Mesothelial cell of epicardium (in vitro differentiated cells): ENCODE measurements around the gene SORBS1. TPM values are rescaled to one million over a fixed set of nuclear protein-coding genes. Genes with fewer than 3 reads are reported as not detected.

Experiments
- DNase-seq, 2 experiments: peaks; one replicate each; pipeline ENCODE4 v3.0.0; 2021; ENCODE audit warnings: low spot score in 2 of 2; ENCODE audit not compliant: unreplicated experiment in 2 of 2
- H3K27ac Mint-ChIP-seq: 2 replicates; pipeline ENCODE4 v1.8.0; 2021; ENCODE audit warnings: mixed read lengths
- H3K27me3 Mint-ChIP-seq: 2 replicates; pipeline ENCODE4 v1.8.0; 2021; ENCODE audit warnings: low read depth, mixed read lengths
- H3K36me3 Mint-ChIP-seq: 2 replicates; pipeline ENCODE4 v1.8.0; 2021; ENCODE audit warnings: mixed read lengths
- H3K4me1 Mint-ChIP-seq: 2 replicates; pipeline ENCODE4 v1.8.0; 2021; ENCODE audit warnings: mixed read lengths
- H3K4me3 Mint-ChIP-seq: 2 replicates; pipeline ENCODE4 v1.8.0; 2021; ENCODE audit warnings: mild to moderate bottlenecking, moderate library complexity, mixed read lengths
- H3K9me3 Mint-ChIP-seq: 2 replicates; pipeline ENCODE4 v1.8.0; 2021; ENCODE audit warnings: mixed read lengths
- total RNA-seq: library from RNA; stranded (reverse); gene quantifications from 3 replicates; pipeline ENCODE4 v1.2.1, GENCODE V29; 2021
- TF ChIP-seq, protein P1 (sequence below): fragments of 200-600 bp; sonication (generic); IDR thresholded peaks from one replicate; pipeline ENCODE4 v1.5.0; 2021; ENCODE audit warnings: antibody characterized with exemption; ENCODE audit not compliant: unreplicated experiment

The SORBS1 gene
- total RNA-seq, 1 donor from 2014 or later: 24.9 TPM

DNA sequence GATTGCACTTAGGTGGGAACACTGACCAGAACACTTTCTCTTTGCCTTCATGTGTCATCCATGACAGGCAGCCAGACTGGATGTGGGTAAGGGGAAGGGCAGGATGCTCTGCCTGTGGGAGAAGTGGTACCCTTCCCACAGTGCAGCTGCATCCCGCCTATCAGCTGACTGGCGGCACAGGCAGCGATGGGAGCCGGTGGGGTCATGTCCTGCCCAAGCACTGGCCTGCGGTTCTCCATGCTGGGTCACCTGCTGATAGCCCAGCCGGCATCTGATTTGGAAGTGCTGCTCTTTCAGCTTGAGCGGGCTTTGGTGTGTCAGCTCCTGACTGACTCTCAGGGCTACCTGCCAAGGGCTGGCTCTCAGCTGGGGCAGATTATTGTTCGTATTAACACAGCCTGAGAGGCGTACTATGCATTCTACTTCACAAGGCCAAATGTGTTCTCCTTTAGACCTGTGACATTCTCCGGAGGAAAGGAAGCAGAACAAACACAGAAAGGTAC lies 165.2 kb downstream of the SORBS1 start:
- no peaks in the 10 kb centered on the region for H3K27me3 Mint-ChIP-seq
- peaks cover 4% of the 10 kb centered on the region for H3K4me1 Mint-ChIP-seq
- no peak overlapping the region for H3K27ac Mint-ChIP-seq
- no peak overlapping the region for H3K4me3 Mint-ChIP-seq
- peaks cover 6% of the 10 kb centered on the region for H3K36me3 Mint-ChIP-seq
- no peak for DNase-seq
- TF ChIP-seq, protein P1, sequence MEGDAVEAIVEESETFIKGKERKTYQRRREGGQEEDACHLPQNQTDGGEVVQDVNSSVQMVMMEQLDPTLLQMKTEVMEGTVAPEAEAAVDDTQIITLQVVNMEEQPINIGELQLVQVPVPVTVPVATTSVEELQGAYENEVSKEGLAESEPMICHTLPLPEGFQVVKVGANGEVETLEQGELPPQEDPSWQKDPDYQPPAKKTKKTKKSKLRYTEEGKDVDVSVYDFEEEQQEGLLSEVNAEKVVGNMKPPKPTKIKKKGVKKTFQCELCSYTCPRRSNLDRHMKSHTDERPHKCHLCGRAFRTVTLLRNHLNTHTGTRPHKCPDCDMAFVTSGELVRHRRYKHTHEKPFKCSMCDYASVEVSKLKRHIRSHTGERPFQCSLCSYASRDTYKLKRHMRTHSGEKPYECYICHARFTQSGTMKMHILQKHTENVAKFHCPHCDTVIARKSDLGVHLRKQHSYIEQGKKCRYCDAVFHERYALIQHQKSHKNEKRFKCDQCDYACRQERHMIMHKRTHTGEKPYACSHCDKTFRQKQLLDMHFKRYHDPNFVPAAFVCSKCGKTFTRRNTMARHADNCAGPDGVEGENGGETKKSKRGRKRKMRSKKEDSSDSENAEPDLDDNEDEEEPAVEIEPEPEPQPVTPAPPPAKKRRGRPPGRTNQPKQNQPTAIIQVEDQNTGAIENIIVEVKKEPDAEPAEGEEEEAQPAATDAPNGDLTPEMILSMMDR: no peak
- no peaks in the 10 kb centered on the region for H3K9me3 Mint-ChIP-seq

DNA sequence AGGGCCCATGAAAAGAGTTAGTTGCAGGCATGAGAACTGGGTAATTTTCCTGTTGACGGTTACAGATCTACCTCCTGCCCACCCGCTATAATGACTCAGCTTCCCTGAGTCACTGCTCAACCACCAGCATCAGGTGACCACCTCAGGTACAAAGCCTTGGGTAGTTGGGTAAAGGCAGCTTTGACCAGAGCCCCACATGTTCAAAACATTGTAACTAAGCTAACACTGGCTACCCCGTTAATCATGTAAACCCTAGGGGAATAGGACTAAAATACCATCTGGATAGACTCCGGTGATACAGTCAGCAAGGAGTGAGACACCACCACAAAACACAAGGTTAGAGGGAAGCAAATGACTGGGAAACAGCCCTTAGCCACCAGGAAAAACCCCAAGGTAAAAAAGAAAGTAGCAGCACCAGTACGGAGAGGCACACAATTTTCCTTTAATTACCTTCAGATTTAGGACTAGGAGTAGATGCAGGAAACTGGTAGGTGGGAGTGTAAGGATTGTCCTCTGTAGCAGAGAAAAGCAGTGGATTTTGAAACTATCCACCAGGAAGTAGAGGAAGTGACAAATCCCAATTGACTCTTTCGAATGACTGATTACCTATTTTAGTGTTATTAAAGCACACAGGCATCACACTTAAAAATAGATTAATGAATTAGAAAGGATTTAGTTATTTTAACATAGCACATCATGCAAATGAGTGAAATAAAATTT lies 166.8 kb downstream of the SORBS1 start:
- Mint-ChIP-seq H3K27ac (no peak overlapping the region), H3K4me3 (no peak overlapping the region), H3K36me3 (peaks cover 6% of the 10 kb centered on the region), H3K4me1 (peaks cover 4% of the 10 kb centered on the region), H3K9me3 (no peaks in the 10 kb centered on the region), H3K27me3 (no peaks in the 10 kb centered on the region)
- no peak for DNase-seq
- TF ChIP-seq, protein P1: no peak

DNA sequence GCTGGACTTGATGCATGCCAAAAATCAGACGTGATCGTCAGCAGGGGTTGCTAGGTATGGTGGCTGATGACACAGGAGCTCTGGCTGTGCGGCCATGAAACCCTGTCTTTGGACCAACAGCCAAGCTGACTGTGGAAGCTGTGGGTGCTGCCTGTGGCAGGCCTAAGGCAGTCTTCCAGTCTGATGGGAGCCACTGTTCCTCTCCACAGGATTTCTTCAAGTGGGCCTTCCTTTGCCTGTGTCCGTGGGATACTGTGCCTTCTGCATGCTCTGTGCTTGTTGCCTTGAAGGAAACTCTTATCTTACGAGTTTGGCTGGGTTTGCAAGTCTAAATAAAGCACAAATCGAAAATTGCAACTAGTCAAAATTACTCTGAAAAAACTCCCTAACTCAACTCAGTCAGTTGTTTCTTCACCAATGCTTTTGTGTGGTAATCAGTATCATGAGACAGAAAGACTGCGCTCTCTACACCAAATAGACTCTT lies 168.4 kb downstream of the SORBS1 start:
- no peak for DNase-seq
- Mint-ChIP-seq H3K4me3 (no peak overlapping the region), H3K4me1 (peaks cover 4% of the 10 kb centered on the region), H3K27me3 (no peaks in the 10 kb centered on the region), H3K27ac (no peak overlapping the region), H3K9me3 (no peaks in the 10 kb centered on the region), H3K36me3 (peaks cover 6% of the 10 kb centered on the region)
- TF ChIP-seq, protein P1: no peak

DNA sequence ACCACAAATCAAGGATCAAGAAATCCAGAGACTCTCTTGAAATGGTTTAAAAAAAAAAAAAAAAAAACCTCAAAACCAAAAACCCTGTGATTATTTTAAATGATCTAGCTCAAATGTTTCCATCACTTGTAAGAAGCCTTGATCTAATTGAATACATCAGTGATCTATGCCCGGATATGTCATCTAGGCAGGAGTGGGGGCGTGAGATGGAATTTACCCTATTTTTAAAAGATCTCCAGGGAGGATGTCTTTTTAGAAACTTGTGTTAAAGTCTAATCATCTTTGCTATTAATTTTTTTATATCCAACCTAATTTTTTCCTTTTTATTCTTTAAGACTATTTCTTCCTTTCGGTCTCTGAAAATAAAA lies 169.0 kb downstream of the SORBS1 start:
- TF ChIP-seq, protein P1: no peak
- H3K27me3 Mint-ChIP-seq: no peaks in the 10 kb centered on the region
- no peak overlapping the region for H3K27ac Mint-ChIP-seq
- H3K9me3 Mint-ChIP-seq: no peaks in the 10 kb centered on the region
- H3K4me3 Mint-ChIP-seq: no peak overlapping the region
- peaks cover 4% of the 10 kb centered on the region for H3K4me1 Mint-ChIP-seq
- no peak for DNase-seq
- peaks cover 6% of the 10 kb centered on the region for H3K36me3 Mint-ChIP-seq

DNA sequence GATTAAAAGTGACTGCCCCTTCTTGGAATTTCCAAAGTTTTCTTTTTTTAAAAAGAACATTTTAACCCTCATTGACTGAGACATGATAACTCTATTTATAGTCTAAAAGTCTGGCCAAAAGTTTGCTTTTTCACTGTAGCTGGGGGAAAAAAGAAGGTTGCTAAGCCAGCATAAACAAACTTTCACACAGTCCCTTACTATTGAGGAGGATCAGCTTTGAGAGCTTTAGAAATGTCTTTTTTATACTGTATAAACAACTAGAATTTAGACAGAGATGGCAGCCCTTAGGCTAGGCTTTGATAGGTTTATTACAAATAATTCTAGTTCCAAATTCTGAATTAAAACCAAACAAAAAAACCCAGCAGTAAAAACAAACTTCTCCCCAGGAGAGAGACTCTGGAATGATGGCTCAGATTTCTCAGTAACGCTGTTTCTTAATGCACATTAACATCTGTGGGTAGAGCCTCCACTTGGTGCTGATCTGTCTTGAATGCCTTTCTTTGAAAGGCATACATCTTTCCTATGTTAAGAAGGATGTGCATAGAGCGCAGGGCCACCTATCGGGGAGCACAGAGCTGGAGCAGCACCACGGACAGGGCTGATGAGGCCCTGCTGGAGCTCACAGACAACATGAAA lies 169.5 kb downstream of the SORBS1 start:
- Mint-ChIP-seq H3K9me3 (no peaks in the 10 kb centered on the region), H3K27ac (no peak overlapping the region), H3K4me3 (no peak overlapping the region), H3K27me3 (no peaks in the 10 kb centered on the region), H3K36me3 (peaks cover 3% of the 10 kb centered on the region), H3K4me1 (peaks cover 4% of the 10 kb centered on the region)
- TF ChIP-seq, protein P1: no peak
- peak in 1 of 2 experiments; percentile 45 for DNase-seq
